Epidermal melanocyte (primary cell): ENCODE results near the gene KLHL7.
"Not testable (repeated sequence)": the region's sequence is repeated elsewhere in the genome, so short reads cannot be mapped to it uniquely, and the experiment has no call there.

Source experiments
- DNase-seq: peaks from one replicate; pipeline ENCODE4 v3.0.0; 2011; ENCODE audit warnings: low spot score; ENCODE audit not compliant: insufficient read length

Gene KLHL7

GRCh38 chr7:23181684-23182553 is 76.3 kb downstream of the KLHL7 start, which contains the start of gene NUP42:
Gene NUP42 (plus strand): TSS chr7:23182048. CDS start chr7:23182086, 38 bp downstream.
- peak; percentile 92 for DNase-seq

DNA sequence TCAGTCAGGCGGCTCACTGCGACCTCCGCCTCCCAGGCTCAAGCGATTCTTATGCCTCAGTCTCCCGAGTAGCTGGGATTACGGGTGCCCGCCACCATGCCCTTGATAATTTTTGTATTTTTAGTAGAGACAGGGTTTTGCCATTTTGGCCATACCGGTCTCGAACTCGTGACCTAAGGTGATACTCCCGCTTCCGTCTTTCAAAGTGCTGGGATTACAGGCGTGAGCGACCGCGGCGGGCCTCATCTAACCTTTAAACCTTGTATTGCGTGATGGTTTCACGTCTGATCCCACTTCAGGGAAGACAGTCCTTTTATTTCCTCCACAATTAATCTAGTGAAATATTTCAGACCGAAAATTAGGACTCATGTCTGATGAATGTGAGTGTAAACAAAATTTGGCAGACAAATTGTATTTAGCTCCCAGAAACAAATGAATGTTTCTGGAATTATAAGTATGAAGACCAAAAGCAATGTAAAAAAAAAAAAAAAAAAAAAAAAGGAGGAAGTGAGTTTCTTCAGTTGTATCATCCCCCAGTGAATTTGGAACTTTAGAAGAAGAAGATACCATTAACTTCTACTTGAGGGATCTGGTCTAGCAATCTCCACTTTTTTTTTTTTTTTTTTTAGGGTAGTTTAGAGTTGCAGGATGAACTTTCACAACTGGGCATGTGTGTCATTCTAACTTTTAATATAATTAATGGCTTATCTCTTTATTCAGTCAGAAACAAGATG is 77.9 kb downstream of the KLHL7 start:
- no peak for DNase-seq

- DNase-seq, result no peak
Measured at GRCh38 chr7:23184291-23184690, 78.7 kb downstream of the KLHL7 start.

DNA sequence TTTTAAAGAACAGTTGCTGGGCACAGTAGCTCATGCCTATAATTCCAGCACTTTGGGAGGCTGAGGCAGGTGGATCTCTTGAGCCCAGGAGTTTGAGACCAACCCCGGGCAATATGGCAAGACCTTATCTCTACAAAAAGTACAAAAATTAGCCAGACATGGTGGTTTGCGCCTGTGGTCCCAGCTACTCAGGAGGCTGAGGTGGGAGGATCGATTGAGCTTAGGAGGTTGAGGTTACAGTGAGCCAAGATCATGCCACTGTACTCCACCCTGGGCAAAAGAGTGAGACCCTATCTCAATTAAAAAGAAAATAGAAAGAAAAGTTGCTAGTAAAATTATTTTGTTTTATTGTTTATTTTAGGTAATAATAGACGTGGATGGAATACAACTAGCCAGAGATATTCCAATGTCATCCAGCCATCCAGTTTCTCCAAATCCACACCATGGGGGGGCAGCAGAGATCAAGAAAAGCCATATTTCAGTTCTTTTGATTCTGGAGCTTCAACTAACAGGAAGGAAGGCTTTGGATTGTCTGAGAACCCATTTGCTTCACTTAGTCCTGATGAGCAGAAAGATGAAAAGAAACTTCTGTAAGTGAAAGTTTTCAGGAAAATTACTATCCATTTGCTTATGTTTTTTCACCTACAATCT is 79.2 kb downstream of the KLHL7 start:
- peak; percentile 26 for DNase-seq

DNA sequence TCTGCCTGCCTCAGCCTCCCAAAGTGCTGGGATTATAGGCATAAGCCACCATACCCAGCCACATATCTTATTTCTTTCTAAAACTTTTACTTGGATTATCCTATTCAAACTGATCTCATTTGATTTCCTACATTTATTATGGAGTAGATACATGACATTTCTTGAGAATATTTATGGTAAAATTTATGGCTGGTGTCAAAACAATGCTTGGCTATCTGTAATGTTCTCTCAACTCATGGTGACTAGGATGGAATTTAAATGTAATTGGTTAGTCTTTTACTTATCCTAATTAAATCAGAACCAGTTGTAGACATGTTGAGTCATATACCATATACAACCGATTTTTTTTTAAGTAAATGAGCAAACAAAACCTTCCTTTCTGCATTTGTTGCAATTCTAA is 80.4 kb downstream of the KLHL7 start:
- no peak for DNase-seq

DNA sequence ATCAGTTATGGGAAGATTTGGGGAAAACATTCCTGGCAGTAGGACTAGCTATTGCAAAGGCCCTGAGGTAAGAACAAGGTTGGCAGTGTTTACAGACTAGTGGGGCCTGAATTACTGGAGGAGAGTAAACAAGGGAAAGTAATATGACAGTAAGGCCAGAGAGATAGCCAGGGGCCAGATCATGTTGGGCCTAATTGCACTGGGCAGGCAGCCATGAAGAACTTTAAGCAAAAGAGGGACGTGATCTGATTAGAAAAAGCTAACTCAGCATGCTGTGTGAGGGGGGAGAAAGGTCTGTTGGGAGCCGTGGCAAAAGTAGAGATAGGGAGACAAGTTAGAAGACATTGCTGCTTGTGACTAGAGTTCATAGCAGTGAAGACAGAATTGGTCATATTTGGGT is 85.4 kb downstream of the KLHL7 start:
- no peak for DNase-seq

GRCh38 chr7:23193650-23194227 is 88.2 kb downstream of the KLHL7 start:
- DNase-seq, result not testable (repeated sequence)

- DNase-seq, result no peak
Measured at GRCh38 chr7:23196306-23196705, 90.7 kb downstream of the KLHL7 start.

DNA sequence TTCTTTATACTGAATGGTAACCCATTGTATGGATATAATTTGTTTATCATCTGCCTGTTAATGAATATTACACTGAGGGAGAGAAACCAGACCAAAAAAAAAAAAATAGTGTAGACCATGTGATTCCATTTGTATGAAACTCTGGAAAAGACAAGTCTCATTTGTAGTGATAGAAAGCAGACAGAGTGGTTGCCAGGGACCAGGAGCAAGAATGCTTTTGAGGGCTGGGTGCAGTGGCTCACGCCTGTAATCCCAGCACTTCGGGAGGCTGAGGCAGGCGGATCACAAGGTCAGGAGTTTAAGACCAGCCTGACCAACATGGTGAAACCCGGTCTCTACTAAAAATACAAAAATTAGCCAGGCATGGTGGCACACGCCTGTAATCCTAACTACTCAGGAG is 92.2 kb downstream of the KLHL7 start:
- not testable (repeated sequence) for DNase-seq

- no peak for DNase-seq
Measured at GRCh38 chr7:23200331-23200730, 94.7 kb downstream of the KLHL7 start.

DNA sequence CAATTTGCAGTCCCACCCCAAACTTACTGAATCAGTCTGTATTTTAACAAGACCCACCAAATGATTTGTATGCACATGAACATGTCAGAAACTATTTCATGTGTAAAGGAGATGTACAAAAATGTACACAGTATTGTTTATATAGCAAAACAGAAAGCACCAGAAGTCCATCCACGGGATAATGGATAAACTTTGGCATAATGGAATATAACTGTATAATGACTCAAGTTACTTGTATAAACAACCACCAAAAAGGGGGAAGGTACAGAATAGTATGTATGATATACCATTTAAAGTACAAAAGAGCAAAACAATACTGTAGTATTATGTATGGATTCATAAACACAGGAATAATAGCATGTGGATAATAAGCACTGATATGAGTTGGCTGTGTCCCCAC is 98.7 kb downstream of the KLHL7 start:
- DNase-seq, result no peak

DNA sequence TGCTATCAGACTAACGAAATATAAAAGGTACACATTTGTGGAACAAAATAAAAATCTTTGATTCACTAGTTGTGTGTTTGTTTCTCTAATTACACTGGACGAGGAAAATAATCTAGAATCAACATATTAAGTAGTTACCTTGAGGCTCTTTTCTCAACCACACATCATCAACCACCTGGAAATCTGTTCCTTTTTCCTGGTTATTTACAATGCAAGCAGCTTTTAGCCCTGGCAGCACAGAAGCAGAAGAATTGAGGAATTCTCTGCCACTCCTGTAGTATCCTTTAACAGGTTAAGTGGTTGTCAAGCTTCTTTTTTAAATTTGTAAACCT is 100.0 kb downstream of the KLHL7 start:
- DNase-seq, result no peak

DNA sequence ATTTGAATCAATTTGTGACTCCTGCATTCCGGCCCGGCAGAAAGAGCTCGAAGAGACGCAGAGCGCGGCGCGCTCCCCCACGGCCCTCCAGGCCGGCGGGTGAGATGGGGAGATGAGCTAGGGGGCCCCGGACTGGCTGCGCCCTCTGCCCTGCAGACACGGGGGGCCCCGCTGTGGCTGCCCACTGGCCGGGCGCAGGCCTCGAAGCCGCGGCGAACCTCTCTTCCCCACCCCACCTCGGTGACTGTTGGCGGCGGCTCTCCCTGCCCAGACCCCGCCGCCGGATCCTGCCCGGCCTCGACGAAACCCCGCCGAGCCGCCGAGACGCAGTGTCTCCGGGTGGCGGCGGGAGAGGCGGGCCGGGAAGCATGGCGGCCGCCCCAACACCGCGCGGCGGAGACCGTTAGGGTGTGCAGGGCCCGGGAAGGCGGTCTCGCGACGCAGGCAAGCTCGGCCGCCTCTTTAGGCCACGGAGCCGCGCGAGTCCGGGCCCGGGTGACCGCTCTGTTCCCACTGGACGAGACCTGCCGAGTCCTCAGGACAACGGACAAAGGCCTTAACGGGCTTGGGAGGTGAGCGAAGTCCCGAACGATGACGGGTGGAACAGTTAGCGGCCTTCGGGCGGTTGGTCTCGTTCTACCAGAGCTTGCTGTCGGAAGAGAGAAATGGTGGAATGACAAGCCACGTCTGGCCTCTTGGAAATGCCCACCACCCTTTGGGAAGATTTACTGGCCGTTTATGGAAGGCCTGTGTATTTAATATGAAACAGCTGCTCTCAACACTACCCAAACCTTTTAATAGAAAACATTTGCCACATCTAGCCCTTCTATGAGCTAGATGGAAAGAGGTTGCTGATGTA is 100.6 kb downstream of the KLHL7 start:
- DNase-seq, result no peak

- DNase-seq, result no peak
Measured at GRCh38 chr7:23207021-23207420, 101.4 kb downstream of the KLHL7 start.

DNA sequence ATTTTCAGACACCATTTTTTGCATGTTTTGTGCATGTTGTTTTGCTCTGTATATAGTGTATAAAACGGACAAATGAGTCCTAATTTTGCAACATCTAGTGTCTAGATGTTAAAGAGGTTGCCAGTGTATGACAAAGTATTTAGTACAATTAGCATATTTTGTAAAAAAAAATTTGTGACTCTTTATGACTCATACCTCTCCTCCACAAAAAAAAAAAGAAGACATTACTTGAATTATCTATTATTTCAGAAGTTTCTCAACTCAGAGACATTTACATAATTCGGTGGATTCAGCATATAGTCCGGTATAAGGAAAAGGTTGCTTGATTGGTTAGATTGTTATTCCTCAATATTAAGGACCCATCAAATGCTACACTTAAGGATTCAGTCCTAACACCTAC is 102.3 kb downstream of the KLHL7 start:
- no peak for DNase-seq

GRCh38 chr7:23208316-23208715 is 102.7 kb downstream of the KLHL7 start:
- no peak for DNase-seq

DNA sequence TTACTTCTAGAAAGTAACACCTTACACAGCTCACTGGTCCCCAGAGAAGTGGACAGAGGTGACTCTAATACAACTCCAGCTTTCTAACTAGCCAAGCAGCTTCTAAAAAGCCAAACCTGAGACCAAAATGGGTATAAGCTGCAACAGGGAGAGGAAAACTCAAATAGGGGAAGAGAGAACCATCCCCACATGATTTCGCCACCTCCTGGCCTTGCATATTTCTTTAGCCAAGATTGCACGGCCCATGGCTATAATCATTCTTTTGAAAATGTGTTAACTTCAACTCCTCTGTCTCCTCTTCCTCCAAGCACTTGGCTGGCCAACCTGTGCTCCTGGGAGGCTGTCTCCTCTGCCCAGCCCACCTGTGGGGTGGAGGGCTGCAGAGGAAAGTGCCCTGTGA is 104.9 kb downstream of the KLHL7 start:
- no peak for DNase-seq

GRCh38 chr7:23211589-23211988 is 106.0 kb downstream of the KLHL7 start:
- DNase-seq, result no peak

DNA sequence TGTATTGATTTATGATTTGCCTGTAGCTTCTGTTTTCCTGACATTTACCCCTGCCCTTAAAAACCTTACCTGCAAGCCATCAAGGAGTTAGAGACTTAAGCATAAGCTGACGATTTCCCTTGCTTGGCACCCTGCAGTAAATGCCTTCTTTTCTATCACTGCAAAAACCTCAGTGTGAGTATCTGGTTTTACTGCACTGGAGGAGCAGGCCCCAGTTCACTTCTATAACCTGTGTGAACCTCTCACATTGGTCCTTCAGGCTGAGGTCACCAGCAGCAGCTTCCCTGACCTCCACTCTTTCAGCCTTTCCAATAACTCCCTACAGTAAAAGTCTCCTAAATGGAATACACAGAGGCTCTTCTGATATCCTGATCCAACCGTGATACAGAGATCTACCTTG is 106.8 kb downstream of the KLHL7 start:
- no peak for DNase-seq

- DNase-seq, result no peak
Measured at GRCh38 chr7:23212841-23213240, 107.3 kb downstream of the KLHL7 start.

DNA sequence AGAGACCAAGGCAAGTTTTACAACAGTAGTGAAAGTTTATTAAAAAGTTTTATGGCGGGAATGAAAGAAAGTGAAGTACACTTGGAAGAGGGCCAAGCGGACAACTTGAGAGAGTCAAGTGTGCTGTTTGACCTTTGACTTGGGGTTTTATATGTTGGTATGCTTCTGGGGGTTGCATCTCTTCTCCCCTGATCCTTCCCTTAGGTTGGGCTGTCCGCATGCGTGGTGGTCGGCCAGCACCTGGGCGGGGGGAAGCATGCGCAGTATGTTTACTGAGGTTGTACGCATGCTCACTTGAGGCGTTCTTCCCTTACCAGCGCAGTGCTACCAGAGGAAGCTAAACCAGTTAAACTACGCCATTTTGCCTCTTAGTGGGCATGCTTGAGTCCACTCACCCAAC is 108.2 kb downstream of the KLHL7 start:
- no peak for DNase-seq
